Keratinocyte (primary cell): ENCODE measurements around the gene VAV2. TPM values are rescaled to one million over a fixed set of nuclear protein-coding genes. Genes with fewer than 3 reads are reported as not detected.

Experiments used
- DNase-seq: peaks from one replicate; pipeline ENCODE4 v3.0.0-alpha.2; 2011; ENCODE audit warnings: low read depth, missing footprints, low spot score
- FAIRE-seq: peaks from 2 replicates; lab custom pipeline; 2011; peaks lifted over from hg19 to GRCh38; lab: Jason Lieb, UNC
- H2AFZ ChIP-seq: 2 replicates; pipeline ENCODE4 v1.6.0; 2012; ENCODE audit warnings: low read length, control low read depth, inconsistent platforms; ENCODE audit not compliant: control insufficient read depth
- H3K27ac ChIP-seq: 2 replicates; pipeline ENCODE4 v1.5.1; 2011; ENCODE audit warnings: low read length; ENCODE audit not compliant: control insufficient read depth, insufficient read depth
- H3K27me3 ChIP-seq: 3 replicates; pipeline ENCODE4 v1.6.0; 2011; ENCODE audit warnings: low read length; ENCODE audit not compliant: control insufficient read depth, insufficient read depth; ENCODE audit errors: extremely low read depth
- H3K36me3 ChIP-seq, 2 experiments: 2 replicates in 1 of 2; 3 replicates in 1 of 2; pipeline ENCODE4 v1.5.1; 2011; ENCODE audit warnings: low read length in 2 of 2, mild to moderate bottlenecking in 1 of 2; ENCODE audit not compliant: control insufficient read depth in 2 of 2, insufficient read depth in 2 of 2; ENCODE audit errors: extremely low read depth in 1 of 2
- H3K4me1 ChIP-seq: 3 replicates; pipeline ENCODE4 v1.5.1; 2011; ENCODE audit warnings: low read length; ENCODE audit not compliant: control insufficient read depth, insufficient read depth; ENCODE audit errors: extremely low read depth
- H3K4me2 ChIP-seq: 3 replicates; pipeline ENCODE4 v1.6.0; 2011; ENCODE audit warnings: low read depth, low read length; ENCODE audit not compliant: control insufficient read depth, insufficient read depth; ENCODE audit errors: extremely low read depth
- H3K4me3 ChIP-seq, 3 experiments: fragments of 200-600 bp in 1 of 3; sonication (generic) in 1 of 3; 2 replicates in 2 of 3; 3 replicates in 1 of 3; pipeline ENCODE4 v1.5.1; 2011 to 2016; ENCODE audit warnings: low read length in 3 of 3, mild to moderate bottlenecking in 3 of 3, control low read depth in 2 of 3, inconsistent platforms in 1 of 3, low read depth in 1 of 3, mixed read lengths in 1 of 3, mixed run types in 1 of 3, moderate library complexity in 1 of 3; ENCODE audit not compliant: control insufficient read depth in 2 of 3, insufficient read depth in 2 of 3; ENCODE audit errors: extremely low read depth in 1 of 3
- H3K79me2 ChIP-seq: 2 replicates; pipeline ENCODE4 v1.6.0; 2012; ENCODE audit warnings: low read length; ENCODE audit not compliant: control insufficient read depth, insufficient read depth
- H3K9ac ChIP-seq: 3 replicates; pipeline ENCODE4 v1.6.0; 2011; ENCODE audit warnings: low read length; ENCODE audit not compliant: control insufficient read depth, insufficient read depth; ENCODE audit errors: extremely low read depth
- H3K9me1 ChIP-seq: 3 replicates; pipeline ENCODE4 v1.6.0; 2011; ENCODE audit warnings: low read length; ENCODE audit not compliant: control insufficient read depth, insufficient read depth; ENCODE audit errors: extremely low read depth
- H3K9me3 ChIP-seq: 2 replicates; pipeline ENCODE4 v1.5.1; 2012; ENCODE audit warnings: low read depth, low read length; ENCODE audit not compliant: control insufficient read depth
- H4K20me1 ChIP-seq: 3 replicates; pipeline ENCODE4 v1.6.0; 2011; ENCODE audit warnings: low read length; ENCODE audit not compliant: control insufficient read depth, insufficient read depth; ENCODE audit errors: extremely low read depth
- EZH2 ChIP-seq: IDR thresholded peaks from one replicate; pipeline ENCODE4 v1.6.1; 2012; ENCODE audit warnings: inconsistent platforms, mild to moderate bottlenecking, low read length, moderate library complexity
- dilution Hi-C: fragments of 300-500 bp; cut with MboI; formaldehyde crosslinking; loops from one replicate; pipeline ENCODE4 v1.7.0; 2020; ENCODE audit warnings: low sequenced_read_pairs; ENCODE audit not compliant: extremely low pct_ligation_motif_present
- polyA plus RNA-seq, 5 experiments: library from polyadenylated mRNA; depleted of rRNA in 3 of 5; stranded (reverse) in 3 of 5; stranded (forward) in 1 of 5; unstranded in 1 of 5; fragments of >200 nt; gene quantifications; 1 replicate in 1 of 5; 2 replicates in 3 of 5; 3 replicates in 1 of 5; pipeline versions ENCODE4 v1.2.1 to v1.2.3, GENCODE V29; 2011 to 2012; ENCODE audit warnings: missing spikeins in 2 of 5, low read depth in 1 of 5, low replicate concordance in 1 of 5
- TF ChIP-seq, protein P1 (sequence below), 3 experiments: IDR thresholded peaks in 1 of 3; conservative IDR thresholded peaks in 1 of 3; optimal IDR thresholded peaks in 1 of 3; 2 replicates in 2 of 3; 3 replicates in 1 of 3; pipeline versions ENCODE3 to v1.5.1; 2011; ENCODE audit warnings: low read length in 3 of 3, mild to moderate bottlenecking in 3 of 3, moderate library complexity in 2 of 3, control low read depth in 1 of 3, inconsistent platforms in 1 of 3; ENCODE audit not compliant: insufficient read depth in 2 of 3; ENCODE audit errors: extremely low read depth in 1 of 3

Gene VAV2
- polyA plus RNA-seq, 1 donor (not counting 4 experiments of a cell fraction or from before 2014, with no cell fraction given): 16.4 TPM

DNA sequence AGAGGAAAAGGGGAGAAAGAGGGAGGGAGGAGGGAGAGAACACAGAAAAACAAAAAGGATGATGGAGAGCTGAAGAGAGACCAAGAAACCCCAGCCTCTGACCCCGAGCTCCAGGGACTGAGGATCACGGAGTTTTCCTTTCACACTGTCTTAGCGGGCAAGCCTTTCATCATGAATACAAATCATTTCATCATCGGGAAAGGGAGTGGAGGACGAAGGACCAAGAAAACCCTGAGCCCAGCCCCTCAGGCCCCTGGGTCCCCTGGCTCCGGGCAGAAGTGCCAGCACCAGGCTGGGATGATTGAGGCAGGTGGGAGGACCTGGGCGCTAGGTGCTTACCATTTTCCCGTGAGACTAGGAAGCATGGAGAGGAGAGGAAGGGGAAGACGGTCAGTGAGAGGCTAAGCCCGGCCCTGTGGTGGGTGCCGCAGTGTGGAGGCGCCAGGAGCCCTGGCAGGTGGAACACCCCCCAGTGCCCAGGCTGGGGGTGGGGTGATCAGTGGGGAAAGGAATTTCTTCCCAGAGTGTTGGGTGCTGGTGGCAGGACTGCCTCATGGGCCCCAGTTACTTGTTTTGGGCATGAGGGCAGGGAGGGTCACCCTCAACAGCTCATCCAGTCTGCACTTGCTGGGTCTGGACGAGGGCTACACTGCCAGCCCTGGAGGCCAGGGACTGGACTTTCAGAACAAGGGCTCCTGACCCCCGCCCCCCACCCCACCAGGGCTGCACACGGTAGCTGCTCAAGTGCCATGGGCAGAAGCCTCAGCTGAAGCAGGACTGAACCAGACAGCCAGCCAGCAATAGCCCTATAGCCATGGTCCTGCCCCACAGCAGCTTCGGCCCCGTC lies 205.0 kb downstream of the VAV2 start:
- no peak overlapping the region for H3K9ac ChIP-seq
- no peaks in the 10 kb centered on the region for H3K9me1 ChIP-seq
- no peaks in the 10 kb centered on the region for H3K27me3 ChIP-seq
- no peak overlapping the region for H3K27ac ChIP-seq
- DNase-seq (no peak), FAIRE-seq (no peak)
- no peaks in the 10 kb centered on the region for H3K9me3 ChIP-seq
- no peak overlapping the region for H3K4me2 ChIP-seq
- H3K36me3 ChIP-seq: peaks cover 33 to 49% of the 10 kb centered on the region in 2 experiments
- no peak for TF ChIP-seq EZH2
- TF ChIP-seq, protein P1, sequence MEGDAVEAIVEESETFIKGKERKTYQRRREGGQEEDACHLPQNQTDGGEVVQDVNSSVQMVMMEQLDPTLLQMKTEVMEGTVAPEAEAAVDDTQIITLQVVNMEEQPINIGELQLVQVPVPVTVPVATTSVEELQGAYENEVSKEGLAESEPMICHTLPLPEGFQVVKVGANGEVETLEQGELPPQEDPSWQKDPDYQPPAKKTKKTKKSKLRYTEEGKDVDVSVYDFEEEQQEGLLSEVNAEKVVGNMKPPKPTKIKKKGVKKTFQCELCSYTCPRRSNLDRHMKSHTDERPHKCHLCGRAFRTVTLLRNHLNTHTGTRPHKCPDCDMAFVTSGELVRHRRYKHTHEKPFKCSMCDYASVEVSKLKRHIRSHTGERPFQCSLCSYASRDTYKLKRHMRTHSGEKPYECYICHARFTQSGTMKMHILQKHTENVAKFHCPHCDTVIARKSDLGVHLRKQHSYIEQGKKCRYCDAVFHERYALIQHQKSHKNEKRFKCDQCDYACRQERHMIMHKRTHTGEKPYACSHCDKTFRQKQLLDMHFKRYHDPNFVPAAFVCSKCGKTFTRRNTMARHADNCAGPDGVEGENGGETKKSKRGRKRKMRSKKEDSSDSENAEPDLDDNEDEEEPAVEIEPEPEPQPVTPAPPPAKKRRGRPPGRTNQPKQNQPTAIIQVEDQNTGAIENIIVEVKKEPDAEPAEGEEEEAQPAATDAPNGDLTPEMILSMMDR (optimal IDR thresholded peaks at IDR 0.05 in 1 of 3, IDR thresholded peaks at IDR 0.05 in 1 of 3, conservative IDR thresholded peaks at IDR 0.05 in 1 of 3; ENCODE audit: extremely low read depth in 1 of 3, insufficient read depth in 2 of 3, low read length in 3 of 3): no peak
- H3K4me1 ChIP-seq: no peaks in the 10 kb centered on the region
- H4K20me1 ChIP-seq: no peaks in the 10 kb centered on the region
- no peak overlapping the region for H3K4me3 ChIP-seq
- dilution Hi-C loops: no loop called here
- no peaks in the 10 kb centered on the region for H3K79me2 ChIP-seq
- H2AFZ ChIP-seq: no peak overlapping the region

DNA sequence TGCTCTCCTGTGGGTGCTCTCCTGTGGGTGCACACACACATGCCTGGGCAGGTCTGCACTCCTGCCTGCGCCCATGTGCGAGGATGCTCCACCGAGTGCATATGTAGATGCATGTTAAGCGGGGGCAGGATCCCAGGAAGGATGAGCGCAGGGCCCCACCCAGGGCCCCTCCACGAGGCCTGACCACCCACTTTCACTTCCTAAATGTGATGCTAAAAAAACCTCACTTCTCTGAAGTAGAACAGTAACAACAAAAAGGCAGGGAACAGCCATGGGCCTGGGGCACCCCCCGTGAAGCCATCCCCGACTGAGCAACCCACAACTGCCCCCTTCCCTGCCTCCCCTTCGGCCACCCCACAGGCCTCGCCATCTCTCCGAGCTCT lies 205.8 kb downstream of the VAV2 start:
- Histone ChIP-seq H3K36me3 (peaks cover 26 to 52% of the 10 kb centered on the region in 2 experiments), H3K9me3 (no peaks in the 10 kb centered on the region), H3K79me2 (no peaks in the 10 kb centered on the region), H3K27ac (no peak overlapping the region), H3K9me1 (no peaks in the 10 kb centered on the region), H3K9ac (no peak overlapping the region), H3K4me1 (no peaks in the 10 kb centered on the region), H3K27me3 (no peaks in the 10 kb centered on the region), H3K4me3 (no peak overlapping the region), H4K20me1 (no peaks in the 10 kb centered on the region), H3K4me2 (no peak overlapping the region), H2AFZ (no peak overlapping the region)
- dilution Hi-C loops: no loop called here
- no peak for TF ChIP-seq EZH2
- TF ChIP-seq, protein P1 (optimal IDR thresholded peaks at IDR 0.05 in 1 of 3, IDR thresholded peaks at IDR 0.05 in 1 of 3, conservative IDR thresholded peaks at IDR 0.05 in 1 of 3; ENCODE audit: extremely low read depth in 1 of 3, insufficient read depth in 2 of 3, low read length in 3 of 3): no peak
- FAIRE-seq (no peak), DNase-seq (no peak)
